ENCODE measurements around the gene ITIH2. TPM values are rescaled to one million over a fixed set of nuclear protein-coding genes. Genes with fewer than 3 reads are reported as not detected.
A peak's percentile ranks its signal among the peaks of the same experiment; 100 is the strongest.

The ITIH2 gene
- total RNA-seq, 4 donors from 2014 or later, result not detected

GRCh38 chr10:7696545-7696944, 6.6 kb upstream of the ITIH2 start:
- Histone ChIP-seq H3K27me3 (no peaks in the 10 kb centered on the region), H3K4me3 (no peak overlapping the region), H3K9me3 (peaks cover 0 to 4% of the 10 kb centered on the region in 2 donors), H3K36me3 (no peaks in the 10 kb centered on the region), H3K4me1 (no peaks in the 10 kb centered on the region), H3K27ac (peak overlapping the region in 1 of 4 donors; percentile 2)
- WGBS, 2 donors (ENCODE audit: low coverage in 1 of 2), result 60% methylated on average over 3 of the region's 3 CpGs; no CpG with 5 or more reads in 1 of the 2 donors
- intact Hi-C loops (cut with DNase I; ENCODE audit: low total_unique reads), result no loop called here
- TF ChIP-seq POLR2AphosphoS5 (IDR thresholded peaks at IDR 0.05), result no peak
- no peak for TF ChIP-seq EP300 (IDR thresholded peaks at IDR 0.05; ENCODE audit: low read depth)
- no peak for TF ChIP-seq CTCF (IDR thresholded peaks at IDR 0.05)
- TF ChIP-seq POLR2A (IDR thresholded peaks at IDR 0.05), result no peak
- no peak for DNase-seq
- in situ Hi-C loops (cut with MboI; ENCODE audit: low pct_ligation_motif_present in 1 of 4, low pct_unique_long_range_greater_than_20kb in 1 of 4, low sequenced_read_pairs in 3 of 4), result no loop called here

- DNase-seq, result no peak
- 67 to 75% methylated on average over 7 to 8 of the region's 8 CpGs for WGBS, 2 donors (ENCODE audit: low coverage in 1 of 2)
- TF ChIP-seq POLR2A (IDR thresholded peaks at IDR 0.05) (no peak), EP300 (IDR thresholded peaks at IDR 0.05; ENCODE audit: low read depth) (no peak), CTCF (IDR thresholded peaks at IDR 0.05) (no peak), POLR2AphosphoS5 (IDR thresholded peaks at IDR 0.05) (no peak)
- H3K9me3 ChIP-seq, result peaks cover 0 to 1% of the 10 kb centered on the region in 2 donors
- in situ Hi-C loops (cut with MboI; ENCODE audit: low pct_ligation_motif_present in 1 of 4, low pct_unique_long_range_greater_than_20kb in 1 of 4, low sequenced_read_pairs in 3 of 4), result no loop called here
- intact Hi-C loops (cut with DNase I; ENCODE audit: low total_unique reads), result no loop called here
- no peak overlapping the region for H3K4me3 ChIP-seq
- H3K27me3 ChIP-seq, result no peaks in the 10 kb centered on the region
- H3K4me1 ChIP-seq, result no peaks in the 10 kb centered on the region
- no peaks in the 10 kb centered on the region for H3K36me3 ChIP-seq
- H3K27ac ChIP-seq, result no peak overlapping the region
Measured at GRCh38 chr10:7697426-7697825, 5.7 kb upstream of the ITIH2 start.

GRCh38 chr10:7700577-7701125, 2.5 kb upstream of the ITIH2 start:
- H3K4me3 ChIP-seq, result no peak overlapping the region
- in situ Hi-C loops (cut with MboI; ENCODE audit: low pct_ligation_motif_present in 1 of 4, low pct_unique_long_range_greater_than_20kb in 1 of 4, low sequenced_read_pairs in 3 of 4) (no loop called here), intact Hi-C loops (cut with DNase I; ENCODE audit: low total_unique reads) (no loop called here)
- no peak for DNase-seq
- no peak overlapping the region for H3K27ac ChIP-seq
- H3K4me1 ChIP-seq, result no peaks in the 10 kb centered on the region
- H3K9me3 ChIP-seq, result no peaks in the 10 kb centered on the region
- TF ChIP-seq CTCF (IDR thresholded peaks at IDR 0.05), result no peak
- WGBS, 2 donors (ENCODE audit: low coverage in 1 of 2), result 14 to 39% methylated on average over 2 of the region's 2 CpGs
- no peaks in the 10 kb centered on the region for H3K27me3 ChIP-seq
- no peaks in the 10 kb centered on the region for H3K36me3 ChIP-seq

GRCh38 chr10:7701158-7701742, 1.9 kb upstream of the ITIH2 start:
- Histone ChIP-seq H3K4me3 (no peak overlapping the region), H3K27me3 (peaks cover 1% of the 10 kb centered on the region), H3K4me1 (no peaks in the 10 kb centered on the region), H3K9me3 (no peaks in the 10 kb centered on the region), H3K36me3 (no peaks in the 10 kb centered on the region), H3K27ac (no peak overlapping the region)
- 78 to 86% methylated on average over 6 to 8 of the region's 8 CpGs for WGBS, 2 donors (ENCODE audit: low coverage in 1 of 2)
- TF ChIP-seq EP300 (IDR thresholded peaks at IDR 0.05; ENCODE audit: low read depth) (no peak), CTCF (IDR thresholded peaks at IDR 0.05) (no peak), POLR2A (IDR thresholded peaks at IDR 0.05) (no peak), POLR2AphosphoS5 (IDR thresholded peaks at IDR 0.05) (no peak)
- DNase-seq, result no peak
- in situ Hi-C loops (cut with MboI; ENCODE audit: low pct_ligation_motif_present in 1 of 4, low pct_unique_long_range_greater_than_20kb in 1 of 4, low sequenced_read_pairs in 3 of 4) (no loop called here), intact Hi-C loops (cut with DNase I; ENCODE audit: low total_unique reads) (no loop called here)
